Iris pigment epithelial cell (primary cell): ENCODE measurements around the gene BMP3.

Experiments
- DNase-seq: peaks from one replicate; pipeline ENCODE4 v3.0.0-alpha.2; 2011; ENCODE audit warnings: low read depth

BMP3 gene

DNA sequence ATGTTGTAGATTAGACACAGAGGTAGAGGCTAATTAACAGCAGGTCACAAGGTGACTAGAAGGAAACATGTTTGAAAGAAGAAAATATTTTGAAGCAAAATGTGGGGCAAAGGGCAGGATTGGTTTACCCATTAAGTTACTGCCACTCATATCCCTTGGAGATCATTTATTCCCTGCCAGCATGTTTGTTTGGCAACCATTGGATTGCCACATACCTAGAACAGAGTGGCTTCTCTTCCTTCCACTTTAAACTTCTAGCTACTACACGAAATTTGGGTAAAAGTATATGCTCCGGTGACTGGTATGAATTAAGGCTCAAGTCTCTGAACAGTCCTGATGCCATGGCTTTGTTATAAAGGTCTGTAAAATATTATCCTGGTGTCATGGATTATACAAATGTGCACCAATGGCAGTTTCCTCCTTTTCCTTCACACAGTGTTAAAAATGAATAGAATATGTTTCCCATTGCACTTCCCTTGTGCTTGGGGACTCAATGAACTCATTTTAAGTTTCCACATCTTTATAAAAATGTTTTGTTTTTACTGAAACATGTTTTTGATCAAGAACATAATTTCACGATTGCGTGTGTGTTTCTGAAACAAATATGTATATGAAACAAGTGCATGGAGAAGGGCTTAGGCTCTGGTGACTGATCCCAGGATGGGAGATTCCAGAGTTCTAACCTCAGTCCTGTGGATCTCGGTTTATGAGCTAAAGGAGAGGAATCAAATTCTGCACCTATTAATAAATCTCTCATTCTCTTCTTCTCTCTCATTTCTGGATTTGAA is 12.3 kb downstream of the BMP3 start:
- no peak for DNase-seq

DNA sequence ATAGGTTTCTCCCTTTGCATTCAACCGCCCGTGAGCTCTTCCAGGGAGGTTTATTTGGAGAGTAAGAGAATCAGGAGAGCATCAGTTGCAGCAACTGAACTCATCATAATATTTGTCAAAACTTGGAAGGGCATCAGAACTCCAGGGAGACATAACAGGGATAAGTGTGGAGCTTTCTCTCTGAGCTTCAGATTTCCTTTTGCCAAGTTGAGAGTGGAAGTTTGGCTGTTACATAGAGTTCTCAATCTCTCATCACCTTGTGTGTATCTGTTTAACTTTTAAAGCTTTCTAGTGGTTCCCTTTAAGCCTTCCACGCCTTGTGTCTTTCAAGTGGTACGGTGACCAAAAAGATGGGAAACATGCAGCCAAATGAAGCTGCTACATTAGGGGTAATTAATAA is 18.8 kb downstream of the BMP3 start:
- DNase-seq, result no peak

DNA sequence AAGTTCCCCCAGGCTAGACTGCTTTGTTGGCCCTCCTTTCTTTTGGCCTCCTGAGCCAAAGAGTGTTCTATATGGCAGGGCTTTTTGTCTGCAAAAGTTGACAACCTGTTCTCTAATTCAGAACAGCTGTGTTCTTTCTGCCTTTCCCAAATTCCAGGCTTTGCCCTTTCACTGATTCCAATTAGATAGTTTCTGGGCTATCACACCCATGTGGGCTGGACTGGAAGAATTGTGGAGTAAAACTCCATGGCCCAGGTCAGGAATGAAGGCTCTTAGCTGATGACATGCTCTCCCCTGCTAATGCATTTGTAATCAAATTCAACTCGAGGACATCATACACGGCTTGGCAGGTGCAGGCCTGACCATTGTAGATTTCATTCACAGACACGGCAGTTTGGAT is 19.4 kb downstream of the BMP3 start:
- DNase-seq, result no peak

DNA sequence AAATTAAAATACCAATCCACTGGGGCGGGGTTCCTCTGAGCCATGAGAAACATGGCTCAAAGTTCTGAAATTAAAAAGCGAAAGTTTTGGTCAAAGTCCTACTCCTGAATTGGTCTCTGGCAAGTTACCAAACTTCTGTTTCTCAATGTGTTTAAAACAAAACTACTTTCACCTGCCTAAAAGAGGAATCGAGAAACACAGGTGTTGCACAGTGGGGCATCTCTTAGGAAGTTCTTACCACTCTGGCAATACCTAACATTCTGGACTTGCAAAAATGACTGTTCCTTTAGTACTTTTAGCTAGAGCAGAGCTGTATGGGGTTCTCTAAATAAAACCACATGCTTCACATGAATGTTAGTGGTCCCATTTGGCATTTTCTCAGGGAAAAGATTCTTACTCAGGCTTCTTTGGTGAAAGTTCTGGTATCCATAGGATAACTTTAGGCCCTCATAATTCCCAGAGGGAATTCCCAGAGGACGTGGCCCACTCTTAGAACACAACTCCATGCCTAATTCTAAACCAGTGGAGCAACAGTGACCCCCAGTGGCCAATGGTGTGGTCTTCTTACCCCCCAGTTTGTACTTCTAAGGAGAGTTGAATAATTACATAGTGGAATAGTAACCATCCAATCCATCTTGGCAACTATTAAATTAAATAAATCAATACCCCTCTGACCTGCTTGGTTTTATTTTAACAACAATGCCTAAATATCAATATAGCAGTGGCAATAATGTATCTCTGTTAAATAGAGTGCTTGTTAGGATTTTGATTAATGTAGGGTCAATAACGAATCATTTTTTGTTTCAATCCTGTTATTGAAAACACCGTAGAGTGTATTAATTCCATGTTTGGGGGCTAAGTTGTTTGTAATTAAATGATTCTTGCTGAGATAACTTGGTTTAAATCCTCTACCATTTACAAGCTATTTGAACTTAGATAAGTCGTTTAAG is 21.9 kb downstream of the BMP3 start:
- peak; percentile 56 for DNase-seq

DNA sequence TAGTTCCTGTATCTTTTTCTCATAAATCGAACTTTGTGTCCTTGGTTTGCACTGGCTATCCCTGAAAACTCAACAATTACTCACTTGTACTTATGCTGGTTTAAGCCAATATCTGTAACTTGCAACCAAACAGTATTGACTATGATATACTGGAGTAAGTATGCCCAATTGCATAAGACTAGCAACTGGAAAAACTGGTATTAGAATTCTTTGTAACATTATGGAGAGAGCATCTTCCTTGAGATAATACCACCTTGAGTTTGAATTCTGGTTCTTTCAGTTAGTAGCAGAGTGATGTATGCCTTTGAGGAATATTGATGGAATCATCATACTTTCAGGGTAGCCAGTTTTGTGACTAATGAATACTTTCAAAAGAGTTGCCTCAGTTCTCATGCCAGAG is 28.1 kb downstream of the BMP3 start:
- DNase-seq, result no peak

DNA sequence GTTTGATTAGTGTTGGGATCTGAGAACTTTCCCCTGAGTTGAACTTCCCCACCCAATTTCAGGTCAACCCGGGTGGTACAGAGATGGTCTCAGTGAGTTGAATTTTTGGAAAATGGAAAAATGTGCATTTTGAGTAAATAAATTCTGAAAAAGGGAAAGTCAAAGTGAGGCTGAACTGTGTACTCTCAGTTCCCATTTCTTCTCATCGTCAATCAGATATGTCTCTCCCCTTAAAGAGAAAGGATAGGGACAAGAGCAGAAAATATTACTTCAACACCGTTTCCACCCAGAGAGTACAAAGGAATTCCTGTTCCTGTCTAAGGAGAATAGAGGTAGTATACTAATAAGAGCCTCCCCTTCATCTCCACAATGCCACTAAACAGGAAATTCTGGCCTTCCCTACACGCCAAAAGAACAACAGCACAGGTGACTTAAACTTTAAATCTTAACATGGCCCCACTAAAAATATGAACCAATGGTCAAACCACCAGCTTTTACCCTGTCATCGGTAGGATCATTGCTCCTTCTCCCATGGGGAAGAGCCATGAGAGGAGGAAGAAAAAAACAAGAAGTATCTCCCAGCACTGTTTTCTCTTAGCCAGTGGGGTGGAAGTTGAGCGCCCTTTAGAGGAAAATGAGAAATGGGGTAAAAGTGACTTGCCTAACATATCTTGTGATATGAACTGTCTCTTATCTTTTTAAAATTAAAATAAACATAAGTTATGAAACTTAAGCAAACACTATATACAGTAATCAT is 30.3 kb downstream of the BMP3 start:
- DNase-seq, result no peak

DNA sequence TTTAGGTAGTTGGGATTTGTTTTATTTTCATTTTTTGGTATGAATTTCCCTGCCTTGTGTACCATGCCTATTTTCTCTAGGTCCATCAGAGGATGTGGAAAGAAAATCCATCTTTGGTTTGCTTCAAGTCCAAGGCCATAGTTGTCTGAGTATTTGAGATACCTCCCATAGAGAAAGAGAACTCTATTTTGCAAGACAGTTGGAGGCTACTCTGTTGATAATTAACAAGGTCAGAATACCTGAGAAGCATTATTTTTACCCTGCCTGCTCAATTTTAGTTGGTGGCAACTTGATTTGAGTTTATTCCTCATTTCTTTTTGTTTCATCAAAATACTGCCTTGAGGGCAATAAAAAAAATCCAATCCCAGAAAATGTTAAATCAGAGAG is 30.8 kb downstream of the BMP3 start:
- DNase-seq, result no peak

DNA sequence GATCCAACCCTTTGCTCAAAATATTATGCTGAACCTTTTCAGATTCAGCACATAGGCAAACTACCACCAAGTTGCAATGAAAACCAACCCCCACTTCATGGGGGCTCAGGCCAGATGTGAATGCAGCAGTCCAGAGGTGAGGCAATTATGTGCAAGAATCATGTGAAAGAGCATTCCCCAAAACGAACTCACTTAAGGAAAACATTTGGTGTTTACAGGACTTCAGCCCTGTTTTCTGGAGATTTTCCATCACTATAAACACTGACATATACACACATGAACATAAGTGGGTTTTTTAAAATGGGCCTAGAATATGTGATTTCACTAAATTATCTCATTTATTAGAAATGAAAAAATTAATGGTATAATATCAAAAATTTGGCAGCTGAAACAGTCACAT is 31.5 kb downstream of the BMP3 start:
- DNase-seq, result no peak

DNA sequence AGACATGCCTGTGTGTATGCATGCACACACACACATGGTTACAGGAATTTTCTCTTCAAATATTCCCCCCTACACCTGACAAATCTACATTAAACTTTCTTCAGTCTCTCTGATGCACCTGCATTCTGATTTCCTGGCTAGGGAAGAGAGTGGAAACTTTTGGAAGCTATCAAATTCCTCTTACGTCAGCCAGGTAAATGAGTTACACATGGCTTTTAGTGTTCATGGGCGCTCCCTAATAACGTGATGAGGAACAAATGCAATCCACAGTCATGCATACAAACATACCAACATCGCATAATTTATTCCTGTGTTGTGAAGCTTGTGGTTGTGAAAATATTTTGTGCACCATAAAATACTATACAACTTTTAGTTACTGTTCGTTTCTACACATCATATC is 34.9 kb downstream of the BMP3 start:
- DNase-seq, result no peak

DNA sequence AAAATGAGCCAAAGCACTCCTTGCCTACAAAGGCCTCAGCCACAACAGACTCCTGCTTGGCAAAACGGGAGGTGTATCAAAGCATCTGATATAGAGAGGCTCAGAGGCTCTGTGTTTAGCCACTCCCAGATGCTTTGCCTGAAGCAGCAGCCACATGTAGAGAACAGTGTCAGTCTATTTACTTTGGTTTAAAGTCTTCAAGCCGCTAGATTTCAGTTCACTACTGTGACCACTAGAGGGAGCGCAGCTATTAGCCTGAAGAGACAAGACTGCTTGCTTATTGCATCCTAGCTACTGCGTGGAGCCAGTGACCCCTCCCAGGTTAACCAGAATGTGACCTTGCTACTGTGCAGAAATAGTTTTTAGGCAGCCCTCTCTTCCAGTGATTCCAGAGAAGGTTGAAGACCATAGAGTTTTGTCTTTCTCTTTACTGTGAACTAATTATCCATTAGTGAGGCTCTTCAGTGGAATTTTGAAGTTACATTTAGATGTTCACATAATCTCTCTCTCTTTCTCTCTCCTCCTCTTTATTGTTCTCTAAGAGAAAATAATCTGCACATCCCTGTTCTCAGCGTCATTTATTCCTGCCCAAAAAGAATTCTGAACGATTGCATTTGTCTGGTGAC is 39.3 kb downstream of the BMP3 start:
- peak; percentile 88 for DNase-seq

DNA sequence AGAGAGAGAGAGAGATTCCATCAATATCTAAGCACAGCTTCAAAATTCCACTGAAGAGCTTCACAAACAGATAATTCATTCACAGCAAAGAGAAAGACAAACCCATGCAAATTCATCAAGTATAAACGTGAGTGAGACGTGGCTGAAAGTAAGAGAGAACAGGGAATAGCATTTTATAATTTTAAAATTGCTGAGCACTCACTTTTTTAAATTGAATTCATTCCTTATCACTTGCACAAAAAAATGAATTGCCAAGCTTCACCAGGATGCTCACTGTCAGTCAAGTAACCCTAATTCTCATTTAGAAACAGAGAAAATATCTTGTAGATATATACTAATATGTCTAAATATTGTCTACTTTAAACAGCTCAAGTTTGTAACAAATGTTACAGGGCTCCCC is 40.5 kb downstream of the BMP3 start:
- no peak for DNase-seq

DNA sequence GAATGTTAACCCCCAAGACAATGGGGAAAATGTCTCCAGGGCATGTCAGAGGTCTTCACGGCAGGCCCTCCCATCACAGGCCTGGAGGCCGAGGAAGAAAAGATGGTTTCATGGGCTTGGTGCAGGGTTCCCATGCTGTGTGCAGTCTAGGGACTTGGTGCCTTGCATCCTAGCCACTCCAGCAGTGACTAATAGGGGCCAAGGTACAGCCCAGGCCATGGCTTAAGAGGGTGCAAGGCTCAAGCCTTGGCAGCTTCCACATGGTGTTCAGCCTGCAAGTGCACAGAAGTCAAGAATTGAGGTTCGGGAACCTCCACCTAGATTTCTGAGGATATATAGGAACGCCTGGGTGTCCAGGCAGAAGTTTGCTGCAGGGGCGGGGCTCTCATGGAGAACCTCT is 50.6 kb downstream of the BMP3 start:
- DNase-seq, result no peak

DNA sequence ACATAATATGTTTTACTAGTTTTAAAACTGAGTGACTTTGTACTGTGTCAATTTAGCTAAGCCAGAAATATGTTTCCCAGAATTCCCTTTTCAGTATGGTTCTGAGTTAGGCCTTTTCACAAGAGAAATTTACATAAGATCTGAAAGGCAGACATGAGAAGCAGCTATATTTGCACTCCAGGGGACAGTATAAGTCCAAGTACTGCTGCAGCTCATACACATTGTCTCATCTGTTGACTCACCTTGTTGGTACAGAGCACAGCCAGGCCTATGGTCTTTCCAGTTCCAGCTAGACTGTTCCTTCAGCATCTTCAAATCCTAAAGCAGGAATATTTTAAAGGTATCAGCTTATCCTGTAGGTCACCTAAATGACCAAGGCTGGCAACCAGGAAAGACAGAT is 53.5 kb downstream of the BMP3 start:
- peak; percentile 69 for DNase-seq

DNA sequence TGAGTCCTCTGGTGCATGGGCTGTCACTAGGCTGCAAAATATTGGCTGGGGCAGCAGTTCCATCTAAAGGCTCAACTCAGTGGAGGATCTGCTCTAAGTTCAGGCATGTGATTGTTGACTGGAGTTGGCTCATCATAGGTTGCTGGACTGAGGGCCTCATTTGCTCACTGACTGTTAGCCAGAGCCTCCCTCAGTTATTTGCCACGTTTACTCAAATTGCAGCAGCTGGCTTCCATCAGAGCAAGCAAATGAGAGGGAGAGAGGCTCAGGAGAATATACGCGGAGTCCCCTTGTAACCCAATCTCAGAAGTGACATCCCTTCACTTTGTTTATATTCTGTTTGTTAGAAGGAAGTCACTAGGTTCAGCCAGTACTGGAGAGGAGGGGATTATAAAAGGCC is 54.1 kb downstream of the BMP3 start:
- peak; percentile 7 for DNase-seq

DNA sequence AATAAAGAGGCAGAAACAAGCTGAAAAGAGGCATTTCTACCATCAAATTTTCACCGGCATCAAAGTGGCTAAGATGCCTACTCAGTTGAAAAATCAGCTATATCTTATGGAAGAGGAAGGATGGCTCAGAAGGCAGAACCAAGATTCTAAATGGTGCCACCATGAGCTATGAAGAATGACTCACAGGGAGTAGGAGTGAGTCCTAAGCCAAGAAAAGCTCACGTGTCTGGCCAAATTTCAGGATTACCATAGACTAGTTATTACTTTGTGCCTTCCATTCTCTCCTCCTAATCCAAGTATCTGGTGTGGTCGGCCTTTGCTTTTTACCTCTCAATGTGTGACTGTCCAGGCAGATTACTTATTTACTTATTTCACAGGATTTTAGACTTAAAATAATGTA is 54.8 kb downstream of the BMP3 start:
- no peak for DNase-seq

DNA sequence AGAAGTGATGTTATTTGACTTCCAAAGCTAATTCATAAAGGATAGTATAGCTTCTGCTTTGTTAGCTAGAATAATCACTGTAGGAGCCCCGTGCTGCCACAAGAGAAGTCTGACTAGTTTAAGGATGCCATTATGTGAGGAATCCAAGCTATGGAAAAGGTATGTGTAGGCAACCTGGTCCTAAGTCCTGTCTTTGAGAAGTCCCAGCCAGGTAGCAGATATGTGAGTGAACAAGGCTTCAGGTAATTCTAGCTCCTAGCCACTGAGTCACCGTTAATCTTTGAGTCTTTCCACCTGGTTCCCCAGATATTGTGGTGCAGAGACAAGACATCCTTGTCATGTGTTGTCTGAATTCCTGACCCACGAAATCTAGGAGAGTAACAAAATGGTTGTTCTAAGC is 55.5 kb downstream of the BMP3 start:
- DNase-seq, result no peak

DNA sequence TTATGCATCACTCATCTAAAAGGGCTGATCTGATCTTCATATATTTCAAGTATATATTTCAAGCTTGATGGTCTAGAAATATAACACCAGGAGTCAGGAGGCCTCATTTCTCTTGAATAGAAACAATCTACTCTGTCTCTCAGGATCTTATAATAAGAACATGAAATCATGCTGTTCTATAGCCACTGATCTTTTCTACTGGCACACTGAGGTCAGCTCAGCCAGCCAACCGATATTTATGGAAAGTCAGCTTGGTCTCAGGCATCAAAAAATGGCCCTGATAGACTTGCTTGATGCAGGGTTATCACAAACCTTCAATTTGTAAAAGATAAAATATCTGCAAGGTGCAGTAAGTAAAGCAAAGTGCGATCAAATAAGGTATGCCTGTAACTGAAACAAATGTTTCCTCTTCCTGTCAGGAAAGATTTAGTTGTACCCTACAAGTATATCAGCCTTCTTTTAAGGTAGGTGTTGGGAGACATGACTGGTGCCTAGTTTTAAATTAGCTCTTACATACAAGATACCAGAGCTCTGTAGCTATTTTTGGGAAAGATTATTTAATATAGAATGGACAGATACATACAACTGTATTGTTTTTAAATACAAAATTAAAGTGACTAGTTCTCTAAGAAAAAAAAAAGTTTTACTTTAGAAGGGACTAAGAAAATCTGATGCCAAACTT is 63.4 kb downstream of the BMP3 start:
- DNase-seq, result no peak

DNA sequence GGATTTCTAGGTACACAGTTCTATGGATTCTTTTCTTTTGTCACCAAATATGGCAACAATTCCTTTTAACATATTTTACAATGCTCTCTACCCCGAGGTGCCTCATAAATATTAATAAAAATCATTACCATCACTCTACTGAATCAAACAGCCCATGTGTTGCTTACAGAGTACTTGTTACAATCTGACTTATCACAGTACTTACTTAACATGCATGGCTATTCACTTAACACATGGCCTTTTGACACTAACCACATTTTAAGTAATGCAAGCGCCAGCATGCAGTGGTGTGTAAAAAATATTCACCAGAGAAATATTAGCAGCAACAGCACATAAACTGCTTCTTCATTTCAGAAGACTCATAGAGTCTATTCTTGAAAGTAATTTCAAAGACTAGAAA is 64.9 kb downstream of the BMP3 start:
- DNase-seq, result no peak

DNA sequence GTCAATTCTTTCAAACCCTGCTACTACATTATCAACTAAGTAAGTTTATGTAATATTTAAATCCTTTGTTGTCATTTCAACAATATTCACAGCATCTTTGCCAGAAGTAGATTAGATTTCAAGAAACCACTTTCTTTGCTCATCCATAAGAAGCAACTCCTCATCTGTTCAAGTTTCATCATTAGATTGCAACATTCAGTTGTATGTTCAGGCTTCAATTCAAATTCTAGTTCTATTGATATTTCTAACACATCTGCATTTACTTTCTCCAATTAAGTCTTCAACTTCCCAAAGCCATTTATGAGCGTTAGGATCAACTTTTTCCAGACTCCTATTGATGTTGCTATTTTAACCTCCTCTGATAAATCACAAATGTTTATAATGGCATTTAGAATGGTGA is 66.1 kb downstream of the BMP3 start:
- peak; percentile 42 for DNase-seq

DNA sequence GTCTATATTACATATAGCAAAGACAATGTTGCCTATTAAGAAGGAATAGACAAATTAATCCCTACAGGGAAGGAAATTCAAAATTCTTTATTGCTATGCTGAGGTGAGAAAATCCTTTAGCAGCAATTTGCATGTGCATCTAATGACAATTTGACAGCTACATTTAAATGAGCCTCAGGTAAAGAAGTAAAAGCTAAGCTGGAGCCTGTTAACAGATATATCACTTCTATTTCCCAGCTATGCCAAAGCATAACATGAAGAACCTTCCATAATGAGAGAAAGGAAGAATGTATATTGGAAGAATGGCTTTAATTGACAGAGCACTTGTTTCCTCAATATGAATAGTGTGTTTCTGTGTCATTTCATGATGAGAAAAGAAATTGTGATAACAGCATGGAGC is 71.6 kb downstream of the BMP3 start:
- DNase-seq, result no peak

DNA sequence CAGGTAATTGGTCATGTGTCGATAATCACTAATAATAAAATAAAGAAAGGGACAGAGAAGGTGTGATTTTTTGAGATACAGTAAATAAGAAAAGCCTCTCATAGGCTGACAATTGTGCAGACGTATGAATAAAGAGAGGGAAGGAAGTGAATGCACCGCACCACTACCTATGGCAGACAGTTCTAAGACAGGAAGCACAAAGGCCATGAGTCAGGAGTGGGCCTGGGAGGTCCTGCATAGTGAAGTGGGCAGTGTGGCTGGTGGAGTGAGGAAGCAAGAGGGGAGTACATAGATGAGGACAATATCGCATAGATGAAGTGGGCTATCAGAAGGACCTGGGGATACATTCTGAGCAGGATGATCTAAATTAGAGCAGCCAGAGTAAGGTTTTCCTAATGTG is 75.6 kb downstream of the BMP3 start:
- DNase-seq, result no peak
